ENCODE results near the gene VSTM4. TPM values are rescaled to one million over a fixed set of nuclear protein-coding genes. Genes with fewer than 3 reads are reported as not detected.

VSTM4 gene
- total and polyA plus RNA-seq, 2 donors (not counting 1 experiment from before 2014, with no cell fraction given): not detected

DNA sequence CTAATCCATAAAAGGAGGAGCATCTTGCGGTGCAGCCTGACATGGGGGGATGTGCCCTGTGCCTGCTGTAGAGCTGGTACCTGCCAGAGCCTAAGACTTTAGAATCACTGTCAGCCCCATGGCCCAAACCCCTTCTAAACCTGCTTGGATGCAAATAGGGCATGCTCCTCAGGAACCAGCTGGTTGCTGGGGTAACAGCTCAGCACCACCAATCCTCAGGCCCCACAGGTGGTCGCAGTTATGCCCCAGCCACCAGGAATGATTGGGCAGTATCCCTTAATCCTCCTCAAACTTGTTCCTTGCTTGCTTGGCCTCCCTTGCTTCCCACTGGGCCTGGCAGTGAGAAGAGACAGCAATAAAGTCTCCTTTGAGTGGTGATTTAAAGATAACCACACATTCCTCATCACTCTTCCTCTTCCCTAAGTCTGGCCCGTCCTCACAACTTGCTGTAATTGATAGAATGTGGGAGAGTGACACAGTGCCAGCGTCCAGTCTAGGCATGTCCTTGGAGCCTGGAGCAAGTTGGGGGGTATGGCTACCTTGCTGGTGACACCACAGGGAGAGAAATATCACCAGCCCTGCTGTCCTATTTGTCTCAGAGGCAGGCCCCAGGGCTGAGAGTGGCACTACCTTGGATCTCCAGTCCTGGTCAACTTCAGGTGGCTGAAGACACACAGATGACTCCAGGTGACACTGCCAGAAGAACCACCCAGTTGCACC, 43.0 kb downstream of the VSTM4 start:
- intact Hi-C loops (cut with micrococcal nuclease): no loop called here
- WGBS (ENCODE audit: insufficient coverage): 87% methylated on average over 3 of the region's 4 CpGs
- Mint-ChIP-seq H3K9me3 (ENCODE audit: insufficient read depth) (no peaks in the 10 kb centered on the region), H3K27ac (no peak overlapping the region), H3K4me1 (no peaks in the 10 kb centered on the region), H3K27me3 (peaks cover 24% of the 10 kb centered on the region), H3K4me3 (no peak overlapping the region)
- ChIA-PET POLR2A (no interaction called here), CTCF (no interaction called here)
- H3K4me2 ChIP-seq (replicated peaks; ENCODE audit: low read depth, low read length, poor library complexity, severe bottlenecking): no peak overlapping the region
- H3K9ac ChIP-seq (ENCODE audit: low read length): no peak overlapping the region
- no peak for ATAC-seq (ENCODE audit: low read depth)
- no peaks in the 10 kb centered on the region for H3K4me1 ChIP-seq (ENCODE audit: control insufficient read depth in 2 of 2, insufficient read depth in 2 of 2, low read length in 2 of 2)
- H3K4me3 ChIP-seq (ENCODE audit: control extremely low read depth in 1 of 5, extremely low read depth in 1 of 5, insufficient read depth in 1 of 5, low read depth in 2 of 5, low read length in 4 of 5): no peak overlapping the region
- H2AFZ ChIP-seq (ENCODE audit: insufficient read depth, low read depth, low read length, poor library complexity, severe bottlenecking): no peak overlapping the region
- H3K27ac ChIP-seq (ENCODE audit: low read length in 2 of 2): no peak overlapping the region
- H4K20me1 ChIP-seq (ENCODE audit: control insufficient read depth, insufficient read depth, low read length, poor library complexity, severe bottlenecking): no peaks in the 10 kb centered on the region
- H3K27me3 ChIP-seq (replicated peaks in 1 of 4; ENCODE audit: control extremely low read depth in 1 of 4, control insufficient read depth in 3 of 4, insufficient read depth in 4 of 4, low read length in 3 of 4): peaks cover 0 to 5% (median 2%) of the 10 kb centered on the region in 4 experiments
- H3K36me3 ChIP-seq (replicated peaks in 1 of 2; ENCODE audit: control extremely low read depth in 1 of 2, control insufficient read depth in 1 of 2, extremely low read depth in 1 of 2, insufficient read depth in 2 of 2, low read length in 1 of 2): no peaks in the 10 kb centered on the region
- no peak for TF ChIP-seq EZH2 (IDR thresholded peaks at IDR 0.05; ENCODE audit: borderline replicate concordance, insufficient read depth, low read depth, low read length, poor library complexity, severe bottlenecking)
- TF ChIP-seq, protein P1, sequence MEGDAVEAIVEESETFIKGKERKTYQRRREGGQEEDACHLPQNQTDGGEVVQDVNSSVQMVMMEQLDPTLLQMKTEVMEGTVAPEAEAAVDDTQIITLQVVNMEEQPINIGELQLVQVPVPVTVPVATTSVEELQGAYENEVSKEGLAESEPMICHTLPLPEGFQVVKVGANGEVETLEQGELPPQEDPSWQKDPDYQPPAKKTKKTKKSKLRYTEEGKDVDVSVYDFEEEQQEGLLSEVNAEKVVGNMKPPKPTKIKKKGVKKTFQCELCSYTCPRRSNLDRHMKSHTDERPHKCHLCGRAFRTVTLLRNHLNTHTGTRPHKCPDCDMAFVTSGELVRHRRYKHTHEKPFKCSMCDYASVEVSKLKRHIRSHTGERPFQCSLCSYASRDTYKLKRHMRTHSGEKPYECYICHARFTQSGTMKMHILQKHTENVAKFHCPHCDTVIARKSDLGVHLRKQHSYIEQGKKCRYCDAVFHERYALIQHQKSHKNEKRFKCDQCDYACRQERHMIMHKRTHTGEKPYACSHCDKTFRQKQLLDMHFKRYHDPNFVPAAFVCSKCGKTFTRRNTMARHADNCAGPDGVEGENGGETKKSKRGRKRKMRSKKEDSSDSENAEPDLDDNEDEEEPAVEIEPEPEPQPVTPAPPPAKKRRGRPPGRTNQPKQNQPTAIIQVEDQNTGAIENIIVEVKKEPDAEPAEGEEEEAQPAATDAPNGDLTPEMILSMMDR (IDR thresholded peaks at IDR 0.05): no peak
- H3K79me2 ChIP-seq (ENCODE audit: control insufficient read depth, insufficient read depth, low read length): no peaks in the 10 kb centered on the region
- peaks cover 0 to 3% (median 0%) of the 10 kb centered on the region in 3 donors for H3K9me3 ChIP-seq (ENCODE audit: control extremely low read depth in 1 of 3, control insufficient read depth in 2 of 3, insufficient read depth in 1 of 3, low read length in 2 of 3)
- DNase-seq: no peak

DNA sequence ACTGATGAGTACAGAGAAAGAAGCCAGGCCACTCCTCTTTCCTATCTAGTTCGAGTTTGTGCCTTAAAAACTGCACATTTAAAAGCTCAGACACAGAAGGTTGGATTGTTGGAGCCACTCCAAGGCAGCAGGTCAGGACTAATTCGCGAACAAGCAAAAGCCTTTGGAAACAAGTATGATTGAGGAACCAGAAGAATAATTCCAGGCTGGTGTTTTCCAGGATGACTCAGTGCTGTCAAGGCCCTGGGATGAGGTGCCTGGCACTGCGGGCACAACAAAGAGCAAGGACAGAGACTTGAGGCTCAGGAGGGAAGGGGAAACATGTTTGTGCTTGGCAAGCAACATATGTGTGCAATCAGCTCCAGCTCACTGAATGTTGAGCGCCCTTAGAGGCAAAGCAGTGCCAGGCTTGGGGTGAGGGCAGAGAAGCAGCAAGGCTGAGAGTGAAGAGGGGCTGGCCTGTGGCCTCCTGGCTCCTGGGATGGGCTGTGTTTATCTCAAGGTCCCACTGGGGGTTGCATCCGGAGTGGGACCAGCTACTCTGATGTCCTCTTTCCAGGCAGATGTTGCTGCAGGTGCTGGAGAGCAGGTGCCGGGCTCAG, 44.1 kb downstream of the VSTM4 start:
- peaks cover 17% of the 10 kb centered on the region for H3K27me3 Mint-ChIP-seq
- ChIA-PET CTCF (no interaction called here), POLR2A (no interaction called here)
- no peak for TF ChIP-seq EZH2 (IDR thresholded peaks at IDR 0.05; ENCODE audit: borderline replicate concordance, insufficient read depth, low read depth, low read length, poor library complexity, severe bottlenecking)
- TF ChIP-seq, protein P1 (IDR thresholded peaks at IDR 0.05): no peak
- WGBS (ENCODE audit: insufficient coverage): 98% methylated on average over 6 of the region's 7 CpGs
- Histone ChIP-seq H3K27me3 (replicated peaks in 1 of 4; ENCODE audit: control extremely low read depth in 1 of 4, control insufficient read depth in 3 of 4, insufficient read depth in 4 of 4, low read length in 3 of 4) (peaks cover 0 to 5% (median 2%) of the 10 kb centered on the region in 4 experiments), H3K4me1 (ENCODE audit: control insufficient read depth in 2 of 2, insufficient read depth in 2 of 2, low read length in 2 of 2) (no peaks in the 10 kb centered on the region), H4K20me1 (ENCODE audit: control insufficient read depth, insufficient read depth, low read length, poor library complexity, severe bottlenecking) (no peaks in the 10 kb centered on the region), H2AFZ (ENCODE audit: insufficient read depth, low read depth, low read length, poor library complexity, severe bottlenecking) (no peak overlapping the region), H3K9me3 (ENCODE audit: control extremely low read depth in 1 of 3, control insufficient read depth in 2 of 3, insufficient read depth in 1 of 3, low read length in 2 of 3) (peaks cover 0 to 3% (median 0%) of the 10 kb centered on the region in 3 donors), H3K4me3 (ENCODE audit: control extremely low read depth in 1 of 5, extremely low read depth in 1 of 5, insufficient read depth in 1 of 5, low read depth in 2 of 5, low read length in 4 of 5) (no peak overlapping the region), H3K79me2 (ENCODE audit: control insufficient read depth, insufficient read depth, low read length) (no peaks in the 10 kb centered on the region), H3K36me3 (replicated peaks in 1 of 2; ENCODE audit: control extremely low read depth in 1 of 2, control insufficient read depth in 1 of 2, extremely low read depth in 1 of 2, insufficient read depth in 2 of 2, low read length in 1 of 2) (no peaks in the 10 kb centered on the region), H3K27ac (ENCODE audit: low read length in 2 of 2) (no peak overlapping the region), H3K4me2 (replicated peaks; ENCODE audit: low read depth, low read length, poor library complexity, severe bottlenecking) (no peak overlapping the region), H3K9ac (ENCODE audit: low read length) (no peak overlapping the region)
- no peak overlapping the region for H3K27ac Mint-ChIP-seq
- H3K4me3 Mint-ChIP-seq: no peak overlapping the region
- DNase-seq (no peak), ATAC-seq (ENCODE audit: low read depth) (no peak)
- no peaks in the 10 kb centered on the region for H3K9me3 Mint-ChIP-seq (ENCODE audit: insufficient read depth)
- no peaks in the 10 kb centered on the region for H3K4me1 Mint-ChIP-seq
- intact Hi-C loops (cut with micrococcal nuclease): no loop called here

Measured in B cell (primary cell).